IPS-20b (cell line): ENCODE data around the gene IL1RAP.

Experiments used
- H3K27ac ChIP-seq: one replicate; pipeline ENCODE4 v1.5.1; 2013; ENCODE audit warnings: low read length
- H3K27me3 ChIP-seq: 2 replicates; pipeline ENCODE4 v1.6.1; 2013; ENCODE audit warnings: mild to moderate bottlenecking, low read length, inconsistent platforms; ENCODE audit not compliant: insufficient read depth
- H3K36me3 ChIP-seq: 2 replicates; pipeline ENCODE4 v1.6.1; 2013; ENCODE audit warnings: low read depth, mild to moderate bottlenecking, inconsistent platforms, low read length, moderate library complexity; ENCODE audit not compliant: insufficient read depth
- H3K4me1 ChIP-seq: 2 replicates; pipeline ENCODE4 v1.6.1; 2013; ENCODE audit warnings: mild to moderate bottlenecking, control low read depth, inconsistent platforms, low read length, moderate library complexity; ENCODE audit not compliant: insufficient read depth
- H3K4me3 ChIP-seq: 2 replicates; pipeline ENCODE4 v1.5.1; 2013; ENCODE audit warnings: mild to moderate bottlenecking, low read length, inconsistent platforms
- H3K9ac ChIP-seq: 2 replicates; pipeline ENCODE4 v1.6.1; 2013; ENCODE audit warnings: low read depth, mild to moderate bottlenecking, inconsistent platforms, low read length, moderate library complexity
- H3K9me3 ChIP-seq: 2 replicates; pipeline ENCODE4 v1.6.1; 2013; ENCODE audit warnings: mild to moderate bottlenecking, low read depth, low read length, inconsistent platforms; ENCODE audit not compliant: insufficient read depth

The IL1RAP gene

DNA sequence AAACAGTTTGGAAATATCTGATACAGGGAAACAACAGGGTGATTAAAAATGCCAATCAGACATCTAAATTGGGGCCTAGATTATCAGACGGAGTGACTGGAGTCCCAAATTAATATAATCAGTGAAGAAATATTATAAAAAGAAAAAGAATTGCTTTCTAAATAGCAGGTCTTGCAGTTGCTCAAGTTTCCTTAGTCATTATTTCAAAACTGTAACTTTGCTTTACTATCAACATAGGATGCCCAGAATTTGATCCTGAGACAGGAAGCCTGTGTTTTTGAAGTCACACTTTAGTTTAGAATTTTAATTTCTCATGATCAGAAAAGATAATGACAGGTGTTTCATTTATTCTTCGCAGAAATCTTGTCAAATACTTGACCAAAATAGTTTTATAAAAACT lies 105.9 kb downstream of the IL1RAP start:
- no peaks in the 10 kb centered on the region for H3K9me3 ChIP-seq
- H3K9ac ChIP-seq: no peak overlapping the region
- H3K27ac ChIP-seq: no peak overlapping the region
- H3K4me3 ChIP-seq: no peak overlapping the region
- no peaks in the 10 kb centered on the region for H3K27me3 ChIP-seq
- no peaks in the 10 kb centered on the region for H3K4me1 ChIP-seq
- H3K36me3 ChIP-seq: no peaks in the 10 kb centered on the region

DNA sequence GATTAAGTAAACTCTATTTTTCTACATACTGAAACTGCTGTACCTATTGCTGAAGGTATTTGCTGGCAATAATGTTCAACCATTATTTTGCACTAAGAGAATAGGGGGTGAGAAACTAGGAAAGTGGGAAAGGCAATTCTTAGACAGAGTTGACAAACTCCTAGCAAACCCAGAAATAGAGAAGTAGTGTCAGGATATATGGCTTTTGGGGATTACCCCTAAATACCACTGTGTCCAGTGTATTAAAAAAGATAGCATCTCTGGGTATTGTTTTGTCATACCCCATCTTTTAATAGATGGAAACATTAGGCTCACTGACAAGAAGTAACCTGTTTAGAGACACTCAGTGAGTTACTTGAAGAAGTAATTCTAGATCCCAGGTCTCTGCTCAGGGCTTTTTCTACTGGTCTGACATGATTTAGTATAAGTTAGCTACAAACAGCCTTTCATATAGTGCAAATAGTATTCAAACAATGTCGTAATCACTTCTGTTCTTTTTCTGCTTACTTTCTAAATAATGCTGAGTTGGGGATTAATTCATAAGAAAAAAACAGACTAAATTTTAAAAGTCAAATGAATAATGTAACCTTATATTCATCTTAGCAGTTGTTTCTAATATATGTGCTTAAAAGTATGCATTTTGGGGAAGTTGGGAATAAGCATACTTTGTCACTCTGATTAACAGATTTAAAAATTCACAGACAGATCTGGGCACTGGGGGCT lies 107.2 kb downstream of the IL1RAP start:
- Histone ChIP-seq H3K9ac (no peak overlapping the region), H3K36me3 (no peaks in the 10 kb centered on the region), H3K27ac (no peak overlapping the region), H3K27me3 (no peaks in the 10 kb centered on the region), H3K4me1 (no peaks in the 10 kb centered on the region), H3K9me3 (no peaks in the 10 kb centered on the region), H3K4me3 (no peak overlapping the region)

DNA sequence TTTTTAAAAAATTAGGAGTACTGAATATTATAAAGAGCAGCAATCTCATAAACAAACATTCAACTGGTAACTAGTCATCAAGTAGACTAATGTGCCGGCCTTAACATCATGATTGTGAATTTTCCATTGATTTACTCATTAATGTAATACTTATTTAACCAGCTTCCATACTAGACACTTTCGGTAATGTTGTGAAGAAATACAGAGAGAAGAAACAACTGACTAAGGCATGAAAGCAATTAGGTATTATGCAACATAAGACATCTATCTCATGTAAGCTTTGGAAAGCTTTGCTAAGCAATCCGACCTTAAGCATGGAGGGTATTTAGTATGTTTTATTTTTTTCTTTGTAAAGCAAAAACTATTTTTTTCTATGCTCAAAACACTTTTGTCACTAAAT lies 108.0 kb downstream of the IL1RAP start:
- Histone ChIP-seq H3K9ac (no peak overlapping the region), H3K4me1 (no peaks in the 10 kb centered on the region), H3K36me3 (no peaks in the 10 kb centered on the region), H3K9me3 (no peaks in the 10 kb centered on the region), H3K27ac (no peak overlapping the region), H3K4me3 (no peak overlapping the region), H3K27me3 (no peaks in the 10 kb centered on the region)

DNA sequence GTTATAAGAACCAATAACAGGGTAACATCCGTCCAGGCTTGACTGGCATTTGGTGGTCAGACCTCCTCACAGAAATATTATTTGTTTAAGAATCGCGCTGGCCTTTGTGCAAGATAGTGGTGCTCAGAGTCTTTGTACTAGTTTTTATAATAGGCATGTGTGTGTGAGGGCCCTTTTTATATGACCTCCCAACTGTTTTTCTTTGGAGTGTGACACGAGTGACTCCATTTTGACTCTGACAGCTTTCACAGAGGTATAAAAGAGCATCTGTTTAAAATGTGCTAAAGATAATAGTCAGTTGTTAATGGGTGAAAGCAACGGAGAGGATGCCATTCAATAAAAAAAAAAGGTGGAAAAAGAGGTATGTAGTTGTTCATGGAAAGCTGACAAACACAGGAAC lies 110.4 kb downstream of the IL1RAP start:
- Histone ChIP-seq H3K9me3 (no peaks in the 10 kb centered on the region), H3K36me3 (no peaks in the 10 kb centered on the region), H3K9ac (no peak overlapping the region), H3K4me1 (no peaks in the 10 kb centered on the region), H3K4me3 (no peak overlapping the region), H3K27me3 (no peaks in the 10 kb centered on the region), H3K27ac (no peak overlapping the region)

DNA sequence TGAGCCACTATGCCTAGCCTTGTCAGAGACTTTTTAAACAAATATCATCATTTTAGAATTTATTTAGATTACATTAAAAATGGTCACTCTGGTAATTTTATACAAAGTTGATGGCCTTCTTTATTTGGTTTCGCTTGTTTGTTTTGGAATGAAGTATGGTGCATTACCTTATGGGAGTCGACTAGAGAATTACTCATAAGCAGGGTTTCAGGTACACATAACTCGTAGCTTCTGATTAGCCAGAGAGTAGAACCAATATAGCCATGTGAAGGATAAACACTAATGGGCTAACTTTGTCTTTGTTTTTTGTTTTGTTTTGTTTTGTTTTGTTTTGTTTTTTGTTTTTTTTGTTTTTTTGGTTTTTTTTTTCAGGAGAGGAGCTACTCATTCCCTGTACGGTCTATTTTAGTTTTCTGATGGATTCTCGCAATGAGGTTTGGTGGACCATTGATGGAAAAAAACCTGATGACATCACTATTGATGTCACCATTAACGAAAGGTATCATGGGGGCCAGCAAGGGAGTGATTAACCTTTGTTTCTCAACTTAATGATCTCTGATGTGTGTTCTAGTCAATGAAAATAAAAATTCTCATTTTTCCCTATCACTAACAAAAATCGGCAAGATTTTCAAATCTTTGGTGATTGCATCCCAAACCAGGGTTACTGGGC lies 113.2 kb downstream of the IL1RAP start:
- no peaks in the 10 kb centered on the region for H3K27me3 ChIP-seq
- no peak overlapping the region for H3K4me3 ChIP-seq
- no peak overlapping the region for H3K9ac ChIP-seq
- H3K36me3 ChIP-seq: no peaks in the 10 kb centered on the region
- no peak overlapping the region for H3K27ac ChIP-seq
- H3K9me3 ChIP-seq: no peaks in the 10 kb centered on the region
- no peaks in the 10 kb centered on the region for H3K4me1 ChIP-seq

DNA sequence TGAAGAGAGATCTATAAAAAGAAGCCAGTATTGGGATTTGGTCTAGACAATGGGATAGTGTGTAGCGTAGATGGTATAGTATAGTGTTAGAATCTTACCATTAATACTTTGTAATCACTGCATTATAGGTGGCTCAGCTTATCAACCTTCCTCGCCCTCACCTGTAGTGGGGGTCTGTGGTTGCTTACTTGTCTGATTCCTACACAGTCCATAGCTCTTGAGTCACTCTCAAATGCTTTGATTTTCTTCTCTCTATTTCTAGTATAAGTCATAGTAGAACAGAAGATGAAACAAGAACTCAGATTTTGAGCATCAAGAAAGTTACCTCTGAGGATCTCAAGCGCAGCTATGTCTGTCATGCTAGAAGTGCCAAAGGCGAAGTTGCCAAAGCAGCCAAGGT lies 115.2 kb downstream of the IL1RAP start:
- Histone ChIP-seq H3K9ac (no peak overlapping the region), H3K27ac (no peak overlapping the region), H3K9me3 (no peaks in the 10 kb centered on the region), H3K4me3 (no peak overlapping the region), H3K27me3 (no peaks in the 10 kb centered on the region), H3K36me3 (no peaks in the 10 kb centered on the region), H3K4me1 (no peaks in the 10 kb centered on the region)

DNA sequence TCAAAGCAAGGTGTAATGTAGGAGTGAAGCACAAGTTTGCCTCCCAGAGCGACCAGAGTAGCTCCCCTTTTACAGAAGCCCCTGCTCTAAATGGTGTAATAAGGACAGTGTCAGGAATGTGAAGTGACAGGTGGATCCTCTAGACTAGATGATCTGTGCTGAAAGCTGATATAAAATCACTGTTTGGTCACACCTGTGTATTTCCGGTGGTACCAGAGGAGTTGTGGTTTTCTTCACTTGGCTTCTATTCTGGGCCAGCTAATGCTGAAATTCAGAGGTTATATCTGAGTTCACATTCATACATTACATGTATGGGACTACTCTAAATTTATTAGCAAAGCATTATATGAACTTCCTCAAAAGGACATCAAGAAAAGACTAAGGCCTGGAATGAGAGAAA lies 117.4 kb downstream of the IL1RAP start:
- H3K4me1 ChIP-seq: no peaks in the 10 kb centered on the region
- H3K27ac ChIP-seq: no peak overlapping the region
- H3K36me3 ChIP-seq: no peaks in the 10 kb centered on the region
- H3K9me3 ChIP-seq: no peaks in the 10 kb centered on the region
- H3K9ac ChIP-seq: no peak overlapping the region
- no peaks in the 10 kb centered on the region for H3K27me3 ChIP-seq
- no peak overlapping the region for H3K4me3 ChIP-seq

DNA sequence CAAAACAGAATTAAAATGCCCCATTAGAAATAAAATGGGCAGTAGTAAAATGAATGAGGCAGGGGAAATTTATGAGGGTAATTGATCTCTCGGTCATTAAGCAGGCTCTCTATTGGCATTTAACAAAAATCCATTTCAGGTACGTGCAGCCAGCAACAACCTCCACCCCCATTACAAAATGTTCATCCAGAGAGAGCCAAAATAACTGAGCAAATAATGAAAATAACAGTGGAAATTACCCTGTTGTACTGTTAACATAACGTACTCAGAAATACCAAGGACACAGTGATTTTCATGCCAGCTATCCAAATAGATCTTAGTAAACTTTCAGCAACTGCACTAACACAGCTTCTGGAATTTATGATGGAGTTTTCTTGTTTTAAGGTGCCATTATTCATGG lies 127.7 kb downstream of the IL1RAP start:
- H3K36me3 ChIP-seq: no peaks in the 10 kb centered on the region
- no peak overlapping the region for H3K9ac ChIP-seq
- H3K27me3 ChIP-seq: no peaks in the 10 kb centered on the region
- peaks cover 26% of the 10 kb centered on the region for H3K4me1 ChIP-seq
- H3K27ac ChIP-seq: no peak overlapping the region
- no peak overlapping the region for H3K4me3 ChIP-seq
- no peaks in the 10 kb centered on the region for H3K9me3 ChIP-seq

DNA sequence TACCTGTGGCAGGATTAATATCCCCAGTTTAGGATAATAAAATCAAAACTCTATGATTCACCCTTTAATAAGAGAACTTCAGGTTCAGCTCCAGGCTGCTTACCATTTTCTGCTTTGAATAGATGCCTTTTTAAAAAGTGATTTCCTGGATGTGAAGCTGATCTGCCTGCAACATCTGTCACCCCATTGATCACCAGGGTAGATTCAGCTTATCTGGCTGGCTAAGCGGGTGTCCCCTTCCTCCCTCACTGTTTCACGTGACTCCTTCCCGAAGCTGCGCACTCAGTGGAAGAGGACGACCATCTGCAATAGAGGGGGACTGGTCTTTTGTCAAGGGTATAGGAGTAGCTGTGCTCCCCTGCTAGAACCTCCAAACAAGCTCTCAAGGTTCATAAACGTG lies 128.1 kb downstream of the IL1RAP start:
- H3K36me3 ChIP-seq: no peaks in the 10 kb centered on the region
- no peaks in the 10 kb centered on the region for H3K27me3 ChIP-seq
- no peak overlapping the region for H3K9ac ChIP-seq
- H3K9me3 ChIP-seq: no peaks in the 10 kb centered on the region
- peaks cover 30% of the 10 kb centered on the region for H3K4me1 ChIP-seq
- H3K27ac ChIP-seq: no peak overlapping the region
- H3K4me3 ChIP-seq: no peak overlapping the region

DNA sequence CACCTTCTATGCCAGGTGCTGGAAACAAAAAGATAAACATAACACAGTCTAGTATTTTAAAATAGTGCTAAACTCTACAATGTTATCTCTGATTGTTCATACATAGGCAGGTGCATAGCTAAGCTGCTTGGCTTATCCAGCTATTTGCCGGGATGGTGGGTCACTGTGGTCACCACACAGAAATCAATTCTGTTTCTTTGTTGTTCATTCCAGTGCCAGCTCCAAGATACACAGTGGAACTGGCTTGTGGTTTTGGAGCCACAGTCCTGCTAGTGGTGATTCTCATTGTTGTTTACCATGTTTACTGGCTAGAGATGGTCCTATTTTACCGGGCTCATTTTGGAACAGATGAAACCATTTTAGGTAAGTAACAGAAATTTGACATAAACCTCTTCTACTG lies 130.2 kb downstream of the IL1RAP start:
- Histone ChIP-seq H3K4me1 (peaks cover 34% of the 10 kb centered on the region), H3K27ac (no peak overlapping the region), H3K9ac (no peak overlapping the region), H3K27me3 (no peaks in the 10 kb centered on the region), H3K9me3 (no peaks in the 10 kb centered on the region), H3K4me3 (no peak overlapping the region), H3K36me3 (no peaks in the 10 kb centered on the region)

DNA sequence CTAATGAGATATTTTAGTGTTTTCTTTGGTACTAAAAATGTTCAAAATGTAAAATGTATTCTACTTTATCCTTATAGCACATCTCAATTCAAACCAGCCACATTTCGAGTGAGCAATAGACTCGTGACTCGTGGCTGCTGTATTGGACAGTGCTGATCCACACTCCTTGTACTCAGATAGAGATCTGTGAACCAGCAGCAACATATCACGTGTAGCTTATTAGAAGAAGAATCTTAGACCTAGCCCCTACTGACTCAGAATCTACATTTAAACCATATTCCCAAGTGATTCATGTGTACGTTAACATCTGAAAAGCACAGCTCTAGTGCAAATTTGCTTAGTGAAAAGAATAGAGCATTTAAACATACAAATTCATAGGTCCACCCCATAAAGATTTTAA lies 130.9 kb downstream of the IL1RAP start:
- Histone ChIP-seq H3K27me3 (no peaks in the 10 kb centered on the region), H3K27ac (no peak overlapping the region), H3K9ac (0 out of 2 replicates have a peak overlapping the region, but pooled peaks have one; percentile 21), H3K4me1 (peaks cover 34% of the 10 kb centered on the region), H3K4me3 (0 out of 2 replicates have a peak overlapping the region, but pooled peaks have one; percentile 20), H3K9me3 (no peaks in the 10 kb centered on the region), H3K36me3 (no peaks in the 10 kb centered on the region)

DNA sequence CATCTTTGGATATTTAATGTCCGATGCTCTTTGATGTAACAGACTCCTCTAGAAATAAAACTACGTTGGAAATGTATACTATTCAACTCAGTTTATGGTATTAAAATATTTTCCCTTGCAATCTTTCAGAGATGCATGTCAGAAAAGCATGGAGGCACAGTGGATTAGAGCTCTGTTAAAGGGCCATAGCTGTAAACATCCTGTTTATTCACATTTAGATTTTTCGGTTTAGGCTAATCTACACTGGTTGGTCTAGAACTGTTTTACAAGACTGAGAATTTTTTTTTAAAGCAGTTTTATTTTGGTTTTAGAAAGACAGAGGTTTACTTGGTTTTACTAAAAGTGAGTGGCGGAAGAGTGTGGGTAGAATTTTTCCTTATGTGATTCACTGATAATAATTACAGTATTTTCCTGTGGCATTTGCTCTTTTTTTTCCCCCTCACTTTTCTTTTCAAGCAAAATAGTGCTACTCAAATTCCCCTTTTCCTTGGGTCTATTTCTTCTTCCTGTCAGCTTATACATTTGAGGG lies 132.1 kb downstream of the IL1RAP start:
- peaks cover 34% of the 10 kb centered on the region for H3K4me1 ChIP-seq
- H3K4me3 ChIP-seq: peak overlapping the region; percentile 14; the same call in 1 of the 2 replicates
- peak overlapping the region; percentile 41; the same call in 1 of the 2 replicates for H3K9ac ChIP-seq
- no peaks in the 10 kb centered on the region for H3K9me3 ChIP-seq
- H3K27ac ChIP-seq: peak overlapping the region; percentile 35
- no peaks in the 10 kb centered on the region for H3K36me3 ChIP-seq
- no peaks in the 10 kb centered on the region for H3K27me3 ChIP-seq
